IPS-20b (cell line): ENCODE measurements around the gene CPNE6.
A peak's percentile ranks its signal among the peaks of the same experiment; 100 is the strongest.
"Not testable (repeated sequence)": the region's sequence is repeated elsewhere in the genome, so short reads cannot be mapped to it uniquely, and the experiment has no call there.

Source experiments
- H3K27ac ChIP-seq: one replicate; pipeline ENCODE4 v1.5.1; 2013; ENCODE audit warnings: low read length
- H3K27me3 ChIP-seq: 2 replicates; pipeline ENCODE4 v1.6.1; 2013; ENCODE audit warnings: mild to moderate bottlenecking, low read length, inconsistent platforms; ENCODE audit not compliant: insufficient read depth
- H3K36me3 ChIP-seq: 2 replicates; pipeline ENCODE4 v1.6.1; 2013; ENCODE audit warnings: low read depth, mild to moderate bottlenecking, inconsistent platforms, low read length, moderate library complexity; ENCODE audit not compliant: insufficient read depth
- H3K4me1 ChIP-seq: 2 replicates; pipeline ENCODE4 v1.6.1; 2013; ENCODE audit warnings: mild to moderate bottlenecking, control low read depth, inconsistent platforms, low read length, moderate library complexity; ENCODE audit not compliant: insufficient read depth
- H3K4me3 ChIP-seq: 2 replicates; pipeline ENCODE4 v1.5.1; 2013; ENCODE audit warnings: mild to moderate bottlenecking, low read length, inconsistent platforms
- H3K9ac ChIP-seq: 2 replicates; pipeline ENCODE4 v1.6.1; 2013; ENCODE audit warnings: low read depth, mild to moderate bottlenecking, inconsistent platforms, low read length, moderate library complexity
- H3K9me3 ChIP-seq: 2 replicates; pipeline ENCODE4 v1.6.1; 2013; ENCODE audit warnings: mild to moderate bottlenecking, low read depth, low read length, inconsistent platforms; ENCODE audit not compliant: insufficient read depth

CPNE6 gene

GRCh38 chr14:24103451-24103850, 32.1 kb downstream of the CPNE6 start:
- peaks cover 50% of the 10 kb centered on the region for H3K36me3 ChIP-seq
- H3K27me3 ChIP-seq: no peaks in the 10 kb centered on the region

GRCh38 chr14:24105609-24106239, 34.4 kb downstream of the CPNE6 start:
- H3K4me3 ChIP-seq, H3K9me3 ChIP-seq, H3K27me3 ChIP-seq, H3K27ac ChIP-seq, H3K4me1 ChIP-seq, H3K9ac ChIP-seq: not testable (repeated sequence)
- peaks cover 29% of the 10 kb centered on the region for H3K36me3 ChIP-seq

More at GRCh38 chr14:24103451-24103850, 32.1 kb downstream of the CPNE6 start:
- H3K27ac ChIP-seq: no peak overlapping the region
- H3K9ac ChIP-seq: no peak overlapping the region
- peaks cover 4% of the 10 kb centered on the region; the same call in 1 of the 2 replicates for H3K9me3 ChIP-seq
- H3K4me3 ChIP-seq: no peak overlapping the region
- no peaks in the 10 kb centered on the region for H3K4me1 ChIP-seq

- no peak overlapping the region for H3K4me3 ChIP-seq
- no peaks in the 10 kb centered on the region for H3K27me3 ChIP-seq
- peaks cover 21% of the 10 kb centered on the region for H3K36me3 ChIP-seq
- peaks cover 4% of the 10 kb centered on the region; the same call in 1 of the 2 replicates for H3K9me3 ChIP-seq
- H3K27ac ChIP-seq: no peak overlapping the region
- 0 out of 2 replicates have a peak, but pooled peaks cover 2% of the 10 kb centered on the region for H3K4me1 ChIP-seq
- H3K9ac ChIP-seq: no peak overlapping the region
These were observed 35.4 kb downstream of the CPNE6 start for GRCh38 chr14:24106672-24107271.

- Histone ChIP-seq H3K36me3 (peaks cover 8% of the 10 kb centered on the region), H3K9me3 (peaks cover 4% of the 10 kb centered on the region; the same call in 1 of the 2 replicates), H3K4me1 (0 out of 2 replicates have a peak, but pooled peaks cover 2% of the 10 kb centered on the region), H3K9ac (no peak overlapping the region), H3K27me3 (no peaks in the 10 kb centered on the region), H3K4me3 (no peak overlapping the region), H3K27ac (no peak overlapping the region)
These were observed 37.0 kb downstream of the CPNE6 start for GRCh38 chr14:24108336-24108874.

GRCh38 chr14:24110060-24110459, 38.7 kb downstream of the CPNE6 start:
- no peaks in the 10 kb centered on the region for H3K36me3 ChIP-seq
- no peak overlapping the region for H3K9ac ChIP-seq
- no peak overlapping the region for H3K4me3 ChIP-seq
- 0 out of 2 replicates have a peak, but pooled peaks cover 2% of the 10 kb centered on the region for H3K4me1 ChIP-seq
- H3K27ac ChIP-seq: no peak overlapping the region
- H3K27me3 ChIP-seq: no peaks in the 10 kb centered on the region
- H3K9me3 ChIP-seq: no peaks in the 10 kb centered on the region

GRCh38 chr14:24110523-24110922, 39.2 kb downstream of the CPNE6 start:
- Histone ChIP-seq H3K36me3 (no peaks in the 10 kb centered on the region), H3K9me3 (no peaks in the 10 kb centered on the region)

GRCh38 chr14:24113379-24113800, 42.0 kb downstream of the CPNE6 start:
- Histone ChIP-seq H3K9me3 (no peaks in the 10 kb centered on the region), H3K4me3 (peak overlapping the region; percentile 94), H3K27ac (peak overlapping the region; percentile 52), H3K4me1 (peaks cover 9% of the 10 kb centered on the region; the same call in 1 of the 2 replicates), H3K9ac (peak overlapping the region; percentile 85; the same call in 1 of the 2 replicates), H3K36me3 (peaks cover 18% of the 10 kb centered on the region), H3K27me3 (no peaks in the 10 kb centered on the region)

More at GRCh38 chr14:24110523-24110922, 39.2 kb downstream of the CPNE6 start:
- Histone ChIP-seq H3K4me3 (no peak overlapping the region), H3K27ac (no peak overlapping the region), H3K4me1 (peaks cover 2% of the 10 kb centered on the region; the same call in 1 of the 2 replicates), H3K27me3 (no peaks in the 10 kb centered on the region), H3K9ac (no peak overlapping the region)

GRCh38 chr14:24113801-24114531, 42.6 kb downstream of the CPNE6 start:
- peak overlapping the region; percentile 52 for H3K27ac ChIP-seq
- peaks cover 6% of the 10 kb centered on the region; the same call in 1 of the 2 replicates for H3K4me1 ChIP-seq
- no peaks in the 10 kb centered on the region for H3K9me3 ChIP-seq
- H3K4me3 ChIP-seq: peak overlapping the region; percentile 94
- peaks cover 23% of the 10 kb centered on the region for H3K36me3 ChIP-seq
- H3K9ac ChIP-seq: peak overlapping the region; percentile 85; the same call in 1 of the 2 replicates
- H3K27me3 ChIP-seq: no peaks in the 10 kb centered on the region

GRCh38 chr14:24114532-24115421, 43.4 kb downstream of the CPNE6 start, which contains the start of the genes DCAF11 and NRL:
DCAF11 (plus strand) TSS chr14:24114777; CDS start chr14:24115595, 818 bp downstream.
NRL (minus strand) TSS chr14:24114949; CDS start chr14:24082848, 32,101 bp downstream.
- Histone ChIP-seq H3K36me3 (peaks cover 32% of the 10 kb centered on the region), H3K4me1 (peaks cover 6% of the 10 kb centered on the region; the same call in 1 of the 2 replicates), H3K9ac (peak within 1 kb of the TSS; percentile 85), H3K27ac (peak within 1 kb of the TSS; percentile 52), H3K4me3 (peak within 1 kb of the TSS; percentile 94), H3K9me3 (no peaks in the 10 kb centered on the region), H3K27me3 (no peaks in the 10 kb centered on the region)

- Histone ChIP-seq H3K27ac (no peak overlapping the region), H3K9ac (peak overlapping the region; percentile 78), H3K36me3 (peaks cover 36% of the 10 kb centered on the region), H3K9me3 (no peaks in the 10 kb centered on the region), H3K4me1 (peaks cover 6% of the 10 kb centered on the region; the same call in 1 of the 2 replicates), H3K4me3 (peak overlapping the region; percentile 94), H3K27me3 (no peaks in the 10 kb centered on the region)
These were observed 44.2 kb downstream of the CPNE6 start for GRCh38 chr14:24115422-24116127.
